Spleen (tissue), 11 donors: Measurements from ENCODE around the gene PI4K2B. TPM values are rescaled to one million over a fixed set of nuclear protein-coding genes. Genes with fewer than 3 reads are reported as not detected.
"Not testable (repeated sequence)": the region's sequence is repeated elsewhere in the genome, so short reads cannot be mapped to it uniquely, and the experiment has no call there.

Source experiments
- DNase-seq: peaks from one replicate; pipeline ENCODE4 v3.0.0-alpha.2; 2020
- H3K27ac ChIP-seq, 8 donors: fragments of 200-600 bp; sonication (generic) in 7 of 8; 1 replicate in 4 of 8; 2 replicates in 4 of 8; pipeline versions ENCODE4 v1.5.0 to v1.8.0; 2016 to 2021; ENCODE audit warnings: inconsistent platforms in 4 of 8, mild to moderate bottlenecking in 4 of 8, moderate library complexity in 1 of 8
- H3K27me3 ChIP-seq, 7 donors: fragments of 200-600 bp; sonication (generic) in 6 of 7; replicated peaks in 1 of 7; 1 replicate in 4 of 7; 2 replicates in 3 of 7; pipeline versions ENCODE4 v1.5.0 to v1.8.0; 2016 to 2021; ENCODE audit warnings: inconsistent platforms in 3 of 7, mild to moderate bottlenecking in 1 of 7
- H3K36me3 ChIP-seq, 6 donors: fragments of 200-600 bp; sonication (generic) in 5 of 6; 1 replicate in 4 of 6; 2 replicates in 2 of 6; pipeline versions ENCODE4 v1.5.0 to v1.8.0; 2016 to 2021; ENCODE audit warnings: inconsistent platforms in 2 of 6
- H3K4me1 ChIP-seq, 6 donors: fragments of 200-600 bp; sonication (generic) in 5 of 6; 1 replicate in 3 of 6; 2 replicates in 3 of 6; pipeline versions ENCODE4 v1.5.0 to v1.8.0; 2016 to 2021; ENCODE audit warnings: inconsistent platforms in 3 of 6
- H3K4me3 ChIP-seq, 8 donors: fragments of 200-600 bp; sonication (generic) in 7 of 8; 1 replicate in 4 of 8; 2 replicates in 4 of 8; pipeline versions ENCODE4 v1.5.0 to v1.8.0; 2016 to 2021; ENCODE audit warnings: inconsistent platforms in 4 of 8, mild to moderate bottlenecking in 4 of 8, moderate library complexity in 2 of 8
- H3K9me3 ChIP-seq, 8 donors: fragments of 200-600 bp; sonication (generic) in 7 of 8; 1 replicate in 4 of 8; 2 replicates in 4 of 8; pipeline versions ENCODE4 v1.5.0 to v1.8.0; 2016 to 2021; ENCODE audit warnings: inconsistent platforms in 4 of 8
- POLR2A ChIP-seq, 3 donors: fragments of 450-650 bp; IDR thresholded peaks; one replicate each; pipeline ENCODE4 v1.5.1; 2017; ENCODE audit warnings: antibody characterized with exemption in 3 of 3, mild to moderate bottlenecking in 1 of 3
- POLR2AphosphoS5 ChIP-seq, 3 donors: sonication (generic); formaldehyde crosslinking; IDR thresholded peaks; one replicate each; pipeline ENCODE4 v1.5.1; 2017; ENCODE audit warnings: antibody characterized with exemption in 3 of 3
- WGBS, 5 donors: extraction: QIAGEN DNeasy Blood & Tissue Kit in 3 of 5; methylation state at CpG; one replicate each; pipeline versions ENCODE4 v1.1.5 to v1.1.7; 2013 to 2018; 5-methylcytosine and 5-hydroxymethylcytosine counted together
- intact Hi-C: fragments of 100-400 bp; cut with DNase I; formaldehyde crosslinking; loops from one replicate; pipeline ENCODE4 v1.15.0; 2023; ENCODE audit warnings: low total_unique reads
- polyA plus RNA-seq, 3 donors: library from polyadenylated mRNA; stranded (reverse); fragments of 200-250 nt; gene quantifications; one replicate each; pipeline ENCODE4 v1.2.1, GENCODE V29; 2013
- total RNA-seq, 7 donors: library from RNA; depleted of rRNA in 3 of 7; stranded (reverse); fragments of >200 nt in 3 of 7; fragmentation: NEBNext Ultra II Directional in 4 of 7; extraction: Animal tissue kit (Norgen Biotek cat#: 25700) in 4 of 7; gene quantifications; one replicate each; pipeline versions ENCODE4 v1.1.0 to v1.2.1, GENCODE V29; 2016 to 2021
- TF ChIP-seq, protein P1 (sequence below), 11 experiments: fragments of 200-600 bp in 7 of 11; fragments of 450-650 bp in 4 of 11; sonication (generic) in 4 of 11; IDR thresholded peaks in 8 of 11; conservative IDR thresholded peaks in 3 of 11; 1 replicate in 7 of 11; 2 replicates in 4 of 11; pipeline versions ENCODE4 v1.4.0 to v1.8.0; 2016 to 2021; ENCODE audit warnings: antibody characterized with exemption in 11 of 11, inconsistent platforms in 4 of 11, mild to moderate bottlenecking in 1 of 11
- donor health status: healthy with polysubstance abuse.
- donor health status: DM: no; HTN: no; CAD: no; lungs with moderate emphysema.
- donor health status: DM: no; HTN: no; CAD: no.
- donor health status: Bipolar disorder and iron deficiency.
- donor health status: healthy.
- donor health status: DM: no; HTN: no; CAD: no.
- donor health status: DM: yes; HTN: yes; CAD: no.

The PI4K2B gene
- total and polyA plus RNA-seq, 10 donors, result 6.1 to 19.6 (median 15.3) TPM

DNA sequence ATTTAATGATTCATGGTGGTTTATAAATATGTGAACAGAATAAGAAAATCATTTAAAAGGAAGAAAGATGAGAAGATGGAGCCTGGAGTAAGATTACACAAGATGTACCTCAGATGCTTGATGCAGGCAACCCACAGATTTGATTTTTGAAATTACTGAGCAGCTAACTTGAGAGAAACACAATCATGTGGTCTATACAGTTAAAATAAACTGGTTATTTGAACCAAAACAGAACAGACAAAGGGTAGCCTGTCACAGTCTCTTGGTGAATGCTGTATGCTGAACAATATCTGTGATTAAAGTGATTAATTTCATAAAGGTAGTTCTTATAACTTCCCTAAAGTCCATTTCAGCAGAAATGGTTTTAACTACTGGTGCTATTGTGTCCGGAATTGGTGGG, 4.2 kb downstream of the PI4K2B start:
- H3K36me3 ChIP-seq, result no peaks in the 10 kb centered on the region
- H3K27ac ChIP-seq, result no peak overlapping the region
- peaks cover 4 to 60% (median 38%) of the 10 kb centered on the region in 6 donors for H3K4me1 ChIP-seq
- TF ChIP-seq, protein P1, sequence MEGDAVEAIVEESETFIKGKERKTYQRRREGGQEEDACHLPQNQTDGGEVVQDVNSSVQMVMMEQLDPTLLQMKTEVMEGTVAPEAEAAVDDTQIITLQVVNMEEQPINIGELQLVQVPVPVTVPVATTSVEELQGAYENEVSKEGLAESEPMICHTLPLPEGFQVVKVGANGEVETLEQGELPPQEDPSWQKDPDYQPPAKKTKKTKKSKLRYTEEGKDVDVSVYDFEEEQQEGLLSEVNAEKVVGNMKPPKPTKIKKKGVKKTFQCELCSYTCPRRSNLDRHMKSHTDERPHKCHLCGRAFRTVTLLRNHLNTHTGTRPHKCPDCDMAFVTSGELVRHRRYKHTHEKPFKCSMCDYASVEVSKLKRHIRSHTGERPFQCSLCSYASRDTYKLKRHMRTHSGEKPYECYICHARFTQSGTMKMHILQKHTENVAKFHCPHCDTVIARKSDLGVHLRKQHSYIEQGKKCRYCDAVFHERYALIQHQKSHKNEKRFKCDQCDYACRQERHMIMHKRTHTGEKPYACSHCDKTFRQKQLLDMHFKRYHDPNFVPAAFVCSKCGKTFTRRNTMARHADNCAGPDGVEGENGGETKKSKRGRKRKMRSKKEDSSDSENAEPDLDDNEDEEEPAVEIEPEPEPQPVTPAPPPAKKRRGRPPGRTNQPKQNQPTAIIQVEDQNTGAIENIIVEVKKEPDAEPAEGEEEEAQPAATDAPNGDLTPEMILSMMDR (IDR thresholded peaks at IDR 0.05 in 8 of 11, conservative IDR thresholded peaks at IDR 0.05 in 3 of 11), result no peak
- no peak for TF ChIP-seq POLR2A (IDR thresholded peaks at IDR 0.05)
- TF ChIP-seq POLR2AphosphoS5 (IDR thresholded peaks at IDR 0.05), result no peak
- no peak for DNase-seq
- no peaks in the 10 kb centered on the region for H3K27me3 ChIP-seq
- no peak overlapping the region for H3K4me3 ChIP-seq
- 84 to 100% (median 100%) methylated on average over 1 of the region's 1 CpG for WGBS, 5 donors
- intact Hi-C loops, result loop anchor here (10.0 kb wide), 1 partner anchor 77 kb away; the partner anchor contains the start of gene ZCCHC4
- peaks cover 0 to 4% (median 3%) of the 10 kb centered on the region in 8 donors for H3K9me3 ChIP-seq

DNA sequence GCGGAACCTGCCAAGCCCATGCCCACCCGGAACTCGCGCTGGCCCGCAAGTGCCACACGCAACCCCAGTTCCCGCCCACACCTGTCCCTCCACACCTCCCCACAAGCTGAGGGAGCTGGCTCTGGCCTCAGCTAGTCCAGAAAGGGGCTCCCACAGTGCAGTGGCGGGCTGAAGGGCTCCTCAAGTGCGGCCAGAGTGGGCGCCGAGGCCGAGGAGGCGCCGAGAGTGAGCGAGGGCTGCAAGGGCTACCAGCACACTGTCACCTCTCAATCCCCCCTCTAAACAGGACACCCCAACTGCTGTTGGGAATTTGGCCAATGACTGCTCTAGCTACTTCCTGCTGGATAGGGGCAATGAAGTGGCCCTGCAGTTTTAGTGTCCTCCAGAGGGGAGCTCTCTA, 5.7 kb downstream of the PI4K2B start:
- 93 to 100% (median 97%) methylated on average over 8 to 15 of the region's 15 CpGs for WGBS, 5 donors
- peaks cover 4 to 54% (median 36%) of the 10 kb centered on the region in 6 donors for H3K4me1 ChIP-seq
- intact Hi-C loops, result loop anchor here (10.0 kb wide), 1 partner anchor 75 kb away; the partner anchor contains the start of gene ZCCHC4
- H3K36me3 ChIP-seq, H3K27me3 ChIP-seq, DNase-seq, H3K4me3 ChIP-seq, H3K9me3 ChIP-seq: not testable (repeated sequence)
- peak overlapping the region in 2 of 8 donors; percentile 21 to 27 for H3K27ac ChIP-seq

DNA sequence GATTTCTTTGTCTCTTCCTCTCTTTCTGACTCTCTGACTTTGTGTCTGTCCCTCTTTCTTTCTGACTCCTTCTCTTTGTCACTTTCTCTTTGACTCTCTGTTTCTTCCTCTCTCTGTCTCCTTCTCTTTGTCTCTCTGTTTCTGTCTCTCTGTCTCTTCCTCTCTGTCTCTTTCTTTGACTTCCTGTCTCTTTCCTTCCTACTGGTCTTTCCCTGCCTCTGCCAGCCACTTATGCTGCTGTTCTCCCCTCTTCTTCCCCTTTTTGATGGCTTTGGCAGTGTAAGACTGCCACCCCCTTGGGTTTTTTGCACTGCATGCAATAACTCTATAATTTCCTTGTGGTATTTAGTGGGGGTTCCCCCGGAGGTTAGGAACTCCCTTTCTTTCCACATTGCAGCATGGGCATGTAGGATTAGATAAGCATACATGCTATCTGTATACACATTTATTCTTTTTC, 6.9 kb downstream of the PI4K2B start:
- DNase-seq, H3K36me3 ChIP-seq, H3K9me3 ChIP-seq, H3K27me3 ChIP-seq, H3K4me3 ChIP-seq, intact Hi-C loops: not testable (repeated sequence)
- 14 to 44% (median 32%) methylated on average over 1 of the region's 1 CpG for WGBS, 5 donors
- Histone ChIP-seq H3K27ac (peak overlapping the region in 4 of 8 donors; percentile 13 to 37 (median 20)), H3K4me1 (peaks cover 2 to 45% (median 28%) of the 10 kb centered on the region in 6 donors)

DNA sequence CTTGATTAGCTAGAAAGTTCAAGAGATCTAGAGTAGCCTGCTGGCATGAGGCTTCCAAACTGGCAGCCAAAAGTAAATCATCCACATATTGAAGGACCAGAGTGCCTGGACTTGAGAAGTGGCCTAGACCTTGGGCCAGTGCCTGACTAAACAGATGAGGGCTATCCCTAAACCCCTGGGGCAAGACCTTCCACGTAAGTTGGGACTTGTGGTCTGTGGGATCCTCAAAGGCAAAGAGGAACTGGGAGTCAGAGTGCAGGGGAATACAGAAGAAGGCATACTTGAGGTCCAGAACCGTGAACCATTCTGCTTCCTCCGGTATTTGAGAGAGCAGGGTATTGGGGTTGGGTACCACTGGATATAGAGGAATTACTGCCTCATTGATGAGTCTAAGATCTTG, 8.4 kb downstream of the PI4K2B start:
- WGBS, 5 donors, result 53 to 87% (median 71%) methylated on average over 3 of the region's 3 CpGs
- H3K4me1 ChIP-seq, result peaks cover 0 to 32% (median 14%) of the 10 kb centered on the region in 6 donors
- DNase-seq, result not testable (repeated sequence)

DNA sequence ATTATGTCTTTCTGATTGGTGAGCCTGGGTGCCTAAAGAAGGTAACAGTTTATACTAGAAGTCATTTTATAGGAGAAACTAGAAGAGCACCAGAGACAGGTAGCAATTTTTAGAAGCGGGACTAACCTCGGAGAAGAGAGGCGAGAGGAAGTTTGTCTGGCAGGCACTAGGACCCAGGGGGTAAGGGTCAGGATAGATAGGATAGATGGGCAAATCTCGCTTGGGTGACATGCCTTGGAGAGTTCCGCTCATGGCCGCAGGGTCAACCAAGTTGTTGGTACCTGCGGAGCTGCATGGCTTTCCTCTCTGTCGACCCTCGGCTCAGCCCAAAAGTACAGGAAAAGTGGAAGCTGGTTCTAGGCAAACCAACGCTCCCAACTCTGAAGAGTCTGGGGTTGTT, 11.3 kb downstream of the PI4K2B start:
- intact Hi-C loops, result no loop called here
- DNase-seq, result no peak
- H3K27me3 ChIP-seq, result no peaks in the 10 kb centered on the region
- H3K27ac ChIP-seq, result no peak overlapping the region
- WGBS, 5 donors, result 94 to 98% (median 97%) methylated on average over 10 of the region's 10 CpGs
- TF ChIP-seq POLR2AphosphoS5 (IDR thresholded peaks at IDR 0.05), result no peak
- TF ChIP-seq, protein P1 (IDR thresholded peaks at IDR 0.05 in 8 of 11, conservative IDR thresholded peaks at IDR 0.05 in 3 of 11), result no peak
- TF ChIP-seq POLR2A (IDR thresholded peaks at IDR 0.05), result no peak
- peaks cover 0 to 4% (median 0%) of the 10 kb centered on the region in 6 donors for H3K36me3 ChIP-seq
- H3K4me1 ChIP-seq, result peaks cover 0 to 23% (median 8%) of the 10 kb centered on the region in 6 donors
- H3K4me3 ChIP-seq, result no peak overlapping the region
- peaks cover 0 to 9% (median 0%) of the 10 kb centered on the region in 8 donors for H3K9me3 ChIP-seq

More for the DNA sequence above, 8.4 kb downstream of the PI4K2B start:
- H3K36me3 ChIP-seq, H3K27ac ChIP-seq, H3K27me3 ChIP-seq, H3K9me3 ChIP-seq, H3K4me3 ChIP-seq, intact Hi-C loops: not testable (repeated sequence)
